NCI-H2196 treated with DMSO at 0.1 percent for 48 hours (cell line): ENCODE measurements around the gene FCN2.

ENCODE experiments used
- DNase-seq: peaks from one replicate; lab custom pipeline; 2025; ENCODE audit not compliant: unreplicated experiment; lab: John Stamatoyannopoulos, UW

Gene FCN2

DNA sequence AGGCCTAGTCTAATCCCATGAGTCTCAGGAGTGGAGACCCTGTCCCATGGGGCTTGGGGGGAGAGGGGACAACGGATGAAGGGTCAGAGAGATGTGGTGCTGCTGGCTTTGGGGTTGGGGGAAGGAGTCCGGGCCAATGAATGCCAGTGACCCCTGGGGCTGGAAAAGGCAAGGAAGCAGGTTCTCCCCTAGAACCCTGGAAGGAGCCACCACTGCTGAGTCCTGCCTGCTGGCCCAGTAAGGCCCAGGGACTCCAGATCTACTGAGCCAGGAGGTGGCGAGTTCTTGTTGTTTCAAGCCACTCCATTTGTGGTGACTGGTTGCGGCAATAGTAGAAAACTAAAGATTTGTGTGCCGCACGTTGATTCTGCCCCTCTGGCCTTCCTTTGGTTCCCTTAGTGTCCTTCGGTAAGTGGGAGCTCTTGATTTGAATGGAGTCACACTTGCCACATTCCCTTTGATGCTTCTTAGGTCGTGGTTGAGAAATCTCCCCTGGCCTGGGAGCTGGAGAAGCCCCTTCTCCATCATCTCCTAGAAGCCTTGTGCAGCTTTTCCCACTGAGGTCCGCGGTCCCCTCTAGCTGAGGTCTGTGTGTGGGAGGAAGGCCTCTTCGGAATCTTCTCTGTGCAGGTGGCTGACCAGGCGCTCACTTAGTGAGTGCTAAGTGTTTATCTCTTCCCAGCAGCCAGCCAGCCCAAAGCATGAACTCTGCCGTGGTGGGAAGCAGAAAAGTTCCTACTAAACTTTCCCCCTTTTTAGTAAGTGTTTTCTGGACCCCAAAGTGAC is 28.1 kb downstream of the FCN2 start:
- DNase-seq, result no peak

DNA sequence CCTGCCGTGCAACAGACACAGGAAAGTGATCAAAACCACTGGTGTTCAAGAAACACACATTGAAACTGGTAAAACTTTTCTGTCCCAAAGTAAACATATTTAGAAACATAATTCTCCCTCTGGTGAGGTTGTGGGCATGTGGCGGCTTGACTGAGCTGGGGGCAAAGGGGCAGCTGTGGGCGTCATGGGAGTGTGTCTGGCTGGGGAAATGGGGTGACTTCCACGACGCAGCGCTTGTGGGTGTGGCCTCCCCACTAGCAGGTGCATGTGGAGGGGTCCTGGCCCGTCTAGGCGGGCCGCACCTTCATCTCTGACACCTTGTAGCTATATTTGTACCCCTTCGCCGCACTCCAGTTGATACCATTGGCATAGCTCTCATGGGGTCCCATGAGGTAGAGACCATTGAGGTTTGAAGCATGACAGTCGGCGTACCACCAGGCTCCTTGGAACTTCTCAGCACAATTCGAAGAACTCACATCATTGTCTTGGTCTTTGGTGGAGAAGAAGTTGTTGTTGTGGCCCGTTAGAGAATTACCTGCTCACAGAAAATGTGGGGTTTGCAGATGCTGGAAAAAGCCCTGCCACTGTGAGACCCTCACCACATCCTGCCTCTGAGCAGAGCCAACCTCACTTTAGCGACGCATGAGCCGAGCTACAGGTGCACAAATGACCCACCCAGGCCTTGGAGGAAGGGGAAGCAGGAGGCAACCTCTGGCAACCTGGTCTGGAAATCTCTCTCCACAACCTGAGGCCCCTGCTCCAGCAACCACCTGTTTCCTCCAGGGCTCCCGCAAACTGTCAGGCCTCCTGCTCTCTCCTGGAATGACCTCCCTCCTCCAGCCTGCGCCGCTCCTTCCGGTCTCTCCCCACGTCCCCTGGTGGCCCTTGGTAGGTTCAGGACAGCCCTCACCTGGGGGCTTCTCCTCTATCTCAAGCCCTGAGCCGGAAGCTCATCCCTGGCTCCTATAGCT is 29.2 kb downstream of the FCN2 start:
- no peak for DNase-seq

DNA sequence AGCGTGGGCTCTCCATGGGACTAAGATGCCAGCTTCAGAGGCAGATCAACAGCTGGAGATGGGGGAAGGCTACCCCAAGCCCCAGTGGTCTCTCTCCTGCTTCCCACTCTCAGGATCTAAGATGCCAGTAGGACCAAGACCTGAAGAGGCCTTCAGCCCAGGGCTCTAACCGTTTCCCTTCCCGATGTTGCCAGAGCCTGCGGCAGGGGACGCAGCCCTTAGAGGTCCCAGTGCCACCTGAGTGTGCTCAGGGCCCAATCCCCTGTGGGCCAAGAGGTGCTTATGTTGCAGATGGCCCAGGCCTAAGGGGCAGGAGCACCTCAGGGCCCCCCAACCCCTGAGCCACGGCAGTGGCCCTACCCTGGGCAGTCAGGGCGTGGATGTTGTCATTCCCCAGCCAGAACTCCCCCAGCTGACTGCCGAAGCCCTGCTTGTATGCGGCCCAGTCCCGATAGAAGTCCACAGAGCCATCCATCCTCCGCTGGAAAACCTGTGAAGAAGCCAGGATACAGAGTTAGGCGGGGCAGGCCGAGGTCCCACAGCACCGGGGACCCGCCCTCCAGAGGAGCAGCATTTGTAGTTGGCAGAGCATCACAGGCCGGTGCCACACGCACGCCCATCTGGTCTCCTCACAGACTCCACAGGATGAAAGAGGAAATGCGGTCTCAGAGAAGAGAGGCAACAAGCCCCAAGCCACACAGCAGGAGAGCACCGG is 31.7 kb downstream of the FCN2 start:
- no peak for DNase-seq

DNA sequence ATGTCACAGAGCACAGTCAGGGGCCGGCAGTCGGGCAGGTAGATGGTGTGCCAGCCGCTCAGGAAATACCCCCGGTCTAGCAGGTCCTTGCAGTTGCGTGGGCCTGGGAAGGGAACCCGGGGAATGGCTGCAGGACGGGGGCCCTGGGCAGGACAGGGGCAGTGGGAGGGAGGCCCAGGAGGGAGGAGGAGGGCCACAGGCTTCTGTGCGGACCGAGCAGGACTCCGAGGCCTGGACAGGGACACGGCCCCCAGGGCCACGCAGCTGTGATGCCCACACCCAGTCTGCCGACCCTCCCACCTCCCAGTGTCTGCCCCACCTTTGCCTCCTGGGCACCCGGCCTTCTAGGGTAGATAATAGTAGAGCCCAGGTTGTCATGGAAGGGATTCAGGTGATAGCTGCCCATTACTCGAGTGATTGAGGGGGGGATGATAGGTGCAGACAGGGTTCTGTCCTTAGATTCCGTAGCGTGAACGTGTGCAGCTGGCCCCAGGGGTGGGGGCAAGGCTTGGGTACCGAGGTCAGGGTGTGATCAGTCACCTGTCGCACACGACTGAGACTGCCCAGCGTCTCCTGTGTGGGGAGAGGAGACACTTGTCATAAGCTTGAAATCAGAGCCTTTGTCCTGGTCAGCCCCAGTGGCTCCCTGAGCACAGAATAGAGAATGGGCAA is 32.6 kb downstream of the FCN2 start:
- DNase-seq, result no peak

DNA sequence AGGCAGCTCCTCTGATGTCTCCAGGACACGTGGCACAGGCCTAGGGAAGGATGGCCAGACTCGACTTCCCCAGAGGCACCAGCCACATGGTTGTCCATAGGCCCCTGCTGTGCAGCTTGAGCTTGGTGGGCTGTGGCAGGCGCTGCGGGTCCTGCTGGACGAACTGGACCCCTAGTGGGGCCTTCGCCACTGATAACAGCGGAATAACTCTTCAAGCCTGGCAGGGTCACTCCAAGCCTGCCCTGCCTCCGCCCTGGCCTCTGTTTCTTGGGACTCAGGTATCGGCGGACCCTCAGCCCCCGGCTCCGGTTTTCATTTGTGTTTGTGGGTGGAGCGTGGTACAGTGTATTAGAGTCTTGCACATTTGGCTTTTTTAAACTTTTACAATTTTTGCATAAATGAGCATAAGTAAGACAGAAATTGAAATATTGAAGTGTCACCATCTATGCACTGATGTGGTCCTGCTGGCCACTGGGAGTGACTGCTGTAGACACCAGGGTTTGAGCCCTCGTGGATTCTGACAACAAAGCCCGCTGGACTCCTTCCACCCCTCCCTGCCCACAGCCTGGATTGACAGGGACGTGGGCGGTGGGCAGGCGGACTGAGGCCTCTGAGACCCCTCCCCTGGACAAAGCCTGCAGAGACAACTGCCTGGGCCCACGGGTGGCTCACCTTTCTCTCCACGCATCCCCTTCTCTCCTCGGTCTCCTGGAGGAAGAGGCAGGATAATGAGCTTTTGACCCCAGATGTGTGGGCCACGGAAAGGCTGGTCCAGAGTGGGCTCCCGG is 33.3 kb downstream of the FCN2 start:
- DNase-seq, result no peak

DNA sequence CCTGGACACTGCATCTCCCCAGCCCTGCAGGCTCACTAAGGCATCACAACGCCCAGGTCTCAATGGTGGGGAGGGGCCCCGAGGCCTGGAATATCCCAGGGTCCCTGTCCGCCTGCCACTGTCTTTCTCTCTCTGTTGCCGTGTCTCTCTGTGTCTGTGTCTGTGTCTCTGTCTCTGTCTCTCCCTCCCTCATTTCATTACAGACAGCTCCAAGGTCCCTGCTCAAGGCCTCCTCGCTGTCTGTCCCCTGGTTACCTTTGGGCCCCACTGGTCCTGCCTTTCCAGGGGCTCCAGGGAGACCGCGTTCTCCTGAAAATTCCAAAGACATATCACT is 33.9 kb downstream of the FCN2 start:
- no peak for DNase-seq

DNA sequence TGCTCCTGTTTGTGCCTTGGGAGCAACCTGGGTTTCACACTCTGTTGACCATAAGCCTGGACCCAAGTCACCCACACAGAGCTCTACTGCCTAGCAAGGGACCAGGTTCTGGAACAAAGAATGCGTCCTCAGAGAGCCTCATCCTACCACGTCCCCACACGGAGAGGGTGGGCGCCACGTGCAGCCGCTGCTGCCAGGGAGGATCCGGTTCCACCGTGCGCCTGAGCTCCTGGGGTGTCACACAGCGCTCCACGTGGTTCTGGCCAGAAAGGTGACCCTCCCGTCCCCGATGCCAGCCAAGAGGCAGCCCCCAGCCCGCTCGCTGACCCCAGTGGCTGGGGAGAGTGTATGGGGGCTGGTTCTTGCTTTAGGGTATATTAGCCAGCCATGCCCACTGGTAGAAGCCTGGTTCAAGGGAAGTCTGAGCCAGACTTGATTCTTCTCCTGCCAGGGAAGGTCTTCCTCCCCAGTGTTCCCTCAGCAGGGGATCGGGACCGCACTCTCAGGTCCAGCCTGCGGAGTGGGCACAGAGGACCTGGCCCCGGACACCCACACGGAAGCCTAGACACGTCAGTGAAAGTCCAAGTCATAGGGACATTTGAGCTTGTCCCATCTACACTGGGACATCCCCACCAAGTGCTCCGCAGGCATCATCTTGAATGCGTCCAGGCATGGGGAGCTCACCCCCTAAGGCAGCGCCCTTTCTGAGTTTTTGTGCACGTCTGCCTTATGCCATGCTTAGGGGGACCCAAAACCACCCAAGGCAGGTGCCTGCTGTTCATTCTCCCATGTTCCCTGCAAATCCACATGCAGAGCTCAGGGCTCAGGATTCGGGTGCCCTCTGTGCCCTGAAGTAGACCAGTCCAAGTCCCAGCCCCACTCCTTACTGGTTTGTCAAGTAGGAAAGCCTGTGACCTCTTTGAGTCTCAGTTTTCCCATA is 34.7 kb downstream of the FCN2 start:
- DNase-seq, result no peak

DNA sequence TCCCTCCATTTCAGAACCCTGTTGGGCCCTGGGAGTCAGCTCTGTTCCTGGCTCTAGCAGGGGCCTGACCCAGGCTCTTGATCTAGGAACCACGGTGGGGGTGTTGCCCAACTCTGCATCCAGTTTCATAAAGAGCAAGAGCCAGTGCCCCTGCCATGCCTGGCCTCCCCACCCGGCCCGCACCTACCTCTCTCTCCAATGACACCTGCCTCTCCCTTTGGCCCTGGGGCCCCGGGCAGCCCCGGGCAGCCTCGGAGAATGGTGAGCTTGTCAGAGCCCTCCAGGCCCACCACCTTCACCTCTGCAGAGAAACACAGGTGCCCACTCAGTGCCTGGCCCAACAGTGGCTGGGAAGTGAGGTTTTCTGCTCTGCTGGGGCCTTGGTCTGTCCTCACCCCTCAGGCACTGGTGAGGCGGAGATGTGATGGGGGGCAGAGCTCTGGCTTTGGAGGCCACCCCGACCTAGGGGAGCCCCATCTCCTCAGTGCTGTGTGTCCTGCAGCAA is 35.6 kb downstream of the FCN2 start:
- no peak for DNase-seq

DNA sequence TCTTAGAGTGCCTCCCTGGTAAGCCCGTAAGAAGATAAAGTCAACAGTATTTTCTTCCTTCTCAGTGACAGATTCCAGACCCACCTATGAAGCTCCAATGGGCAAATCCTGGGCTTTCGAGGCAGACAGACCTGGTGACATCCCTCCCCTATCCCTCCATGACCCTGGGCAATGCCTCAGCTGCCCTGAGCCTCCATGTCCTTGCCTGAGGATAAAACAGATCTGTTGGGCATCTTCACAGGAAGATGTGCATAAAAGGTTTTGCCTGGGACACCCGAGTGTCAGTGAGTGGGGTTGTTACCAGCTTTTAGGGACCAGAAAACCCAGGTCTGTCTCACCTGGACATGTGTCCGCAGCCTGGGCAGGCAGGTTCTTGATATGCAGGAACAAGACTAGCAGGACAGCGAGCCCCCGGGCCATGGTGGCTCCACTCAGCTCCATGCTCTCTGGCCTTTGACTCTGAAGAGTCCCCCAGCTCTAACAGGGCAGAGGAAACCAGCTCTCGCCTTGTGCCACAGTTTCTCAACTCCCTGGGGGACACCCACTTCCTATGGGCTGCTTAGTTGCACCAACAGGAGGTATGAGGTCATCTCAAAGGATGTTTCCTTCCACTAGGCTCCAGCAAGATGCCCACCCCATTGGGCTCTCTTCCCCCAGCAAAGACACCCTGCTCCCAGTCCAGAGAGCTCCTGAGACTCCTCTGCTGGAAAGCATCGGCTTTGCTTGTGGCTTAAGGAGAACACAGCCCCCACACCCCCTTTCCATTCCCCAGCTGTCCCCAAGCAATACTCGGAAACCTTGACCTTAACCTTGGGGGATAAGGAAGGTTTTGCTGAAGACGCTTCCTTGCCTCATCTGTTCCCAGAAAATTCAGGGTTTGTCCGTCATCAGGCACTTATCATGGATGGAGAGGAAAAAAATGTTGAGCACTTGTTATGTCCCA is 37.1 kb downstream of the FCN2 start, which contains the start of gene FCN1:
Gene FCN1, minus strand, starts transcription at position 482 of the 943 bp plus-strand sequence. Its CDS starts 41 bp downstream, at position 441.
- DNase-seq, result no peak

DNA sequence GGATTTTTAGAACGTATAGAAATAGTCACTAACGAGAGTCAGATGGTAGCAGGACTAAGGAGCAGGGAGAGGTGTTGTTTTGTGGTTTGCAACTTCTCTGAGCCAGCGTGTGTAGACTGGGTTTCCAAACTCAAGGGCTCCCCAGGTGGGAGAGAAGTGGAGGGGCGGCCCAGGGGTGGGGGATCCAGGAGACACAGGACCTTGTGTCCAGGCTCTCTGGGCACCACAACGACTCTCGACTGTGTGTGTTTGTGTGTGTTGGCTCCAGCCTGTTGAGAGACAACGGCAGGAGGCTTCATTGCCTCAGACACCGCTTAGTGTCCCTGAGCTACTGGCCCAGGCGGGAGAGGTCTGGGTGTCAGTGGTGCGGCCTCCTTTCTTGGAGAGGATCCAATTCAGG is 38.0 kb downstream of the FCN2 start:
- no peak for DNase-seq

DNA sequence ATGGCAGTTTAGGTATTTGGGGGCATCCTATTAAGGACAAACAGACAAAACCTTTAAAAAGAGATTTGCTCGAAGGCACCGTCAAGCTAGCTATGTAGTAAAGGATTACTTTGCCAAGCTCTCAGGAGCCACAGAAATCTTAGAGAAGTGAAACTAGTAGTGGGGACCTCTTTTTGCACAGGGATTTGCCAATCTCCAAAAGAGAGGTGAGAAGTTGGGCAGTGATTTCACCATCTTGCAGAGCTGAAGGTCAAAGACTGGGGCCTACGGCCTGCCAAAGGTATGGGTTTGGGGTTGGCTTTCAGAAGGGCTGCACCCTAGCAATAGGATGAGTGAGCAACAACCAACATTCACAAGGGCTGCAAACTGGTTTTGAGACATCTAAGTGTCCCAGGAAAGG is 38.7 kb downstream of the FCN2 start:
- DNase-seq, result no peak

DNA sequence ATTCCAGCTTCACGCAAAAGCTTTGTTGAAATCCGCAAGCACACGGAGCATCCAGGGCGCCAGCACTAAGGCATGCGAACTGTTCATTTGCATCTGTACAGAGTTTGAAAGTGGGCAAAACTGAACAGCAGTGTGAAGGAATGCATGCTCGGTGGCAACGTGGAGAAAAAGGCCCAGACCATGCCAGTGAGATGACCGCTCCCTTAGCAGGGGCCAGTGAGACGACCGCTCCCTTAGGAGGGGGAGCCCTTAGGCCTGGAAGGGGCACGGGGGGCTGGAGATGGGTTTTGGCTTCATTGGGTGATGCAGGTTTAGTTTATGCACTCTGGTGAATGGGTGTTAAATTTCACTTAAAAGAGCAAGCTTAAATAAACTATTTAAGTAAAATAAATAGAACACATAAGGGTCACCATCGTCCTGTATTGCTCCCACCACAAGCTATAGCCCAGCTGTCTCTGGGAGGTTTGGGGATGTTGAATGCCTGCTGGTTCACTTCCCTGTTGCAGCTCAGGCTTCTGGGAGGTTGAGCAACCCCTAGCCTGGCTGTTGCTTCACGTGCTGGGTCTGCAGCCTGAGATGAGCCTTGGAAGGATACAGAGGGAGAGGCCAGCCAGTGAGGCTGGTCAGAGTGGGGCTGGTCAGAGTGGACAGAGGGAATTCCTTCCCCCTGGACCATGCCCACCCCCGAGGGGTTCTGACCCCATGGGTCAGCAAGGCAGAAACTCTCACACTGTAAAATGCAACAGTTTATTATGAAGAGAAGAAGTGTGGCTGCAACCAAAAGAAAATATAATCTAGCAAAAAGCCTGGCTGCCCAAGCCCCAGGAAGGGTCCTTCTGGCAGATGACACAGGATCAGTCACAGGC is 41.7 kb downstream of the FCN2 start:
- DNase-seq, result no peak

DNA sequence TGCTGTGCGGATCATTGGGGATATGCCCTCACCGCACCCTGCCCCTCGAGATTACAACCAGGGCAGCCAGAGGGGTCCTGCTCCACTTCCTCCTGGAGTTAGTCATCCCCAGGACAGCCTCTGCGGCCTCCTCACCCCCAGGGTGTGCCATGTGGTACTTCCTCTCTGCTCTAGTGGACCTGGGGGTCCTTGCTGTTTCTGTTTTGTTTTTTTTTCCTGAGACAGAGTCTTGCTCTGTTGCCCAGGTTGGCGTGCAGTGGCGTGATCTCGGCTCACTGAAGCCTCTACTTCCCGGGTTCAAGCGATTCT is 42.3 kb downstream of the FCN2 start:
- no peak for DNase-seq

DNA sequence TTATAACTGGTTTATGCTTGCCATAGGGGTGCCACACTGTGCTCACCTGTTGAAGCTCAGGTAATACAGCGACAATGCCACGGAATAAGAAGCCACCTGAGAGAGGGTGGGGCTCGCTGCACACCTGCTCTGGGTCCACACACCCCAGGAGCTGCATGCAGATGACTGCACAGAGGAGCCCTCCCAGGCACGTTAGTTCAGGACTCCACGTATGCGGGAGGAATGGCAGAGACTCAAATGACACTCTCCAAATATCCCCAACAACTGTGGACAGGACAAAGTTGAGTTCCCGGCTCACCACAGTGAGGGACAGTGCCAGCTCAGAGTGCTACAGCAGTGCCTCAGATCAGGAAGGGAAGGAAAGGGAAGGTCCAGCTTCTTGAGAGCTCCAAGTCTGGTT is 42.9 kb downstream of the FCN2 start:
- DNase-seq, result no peak

DNA sequence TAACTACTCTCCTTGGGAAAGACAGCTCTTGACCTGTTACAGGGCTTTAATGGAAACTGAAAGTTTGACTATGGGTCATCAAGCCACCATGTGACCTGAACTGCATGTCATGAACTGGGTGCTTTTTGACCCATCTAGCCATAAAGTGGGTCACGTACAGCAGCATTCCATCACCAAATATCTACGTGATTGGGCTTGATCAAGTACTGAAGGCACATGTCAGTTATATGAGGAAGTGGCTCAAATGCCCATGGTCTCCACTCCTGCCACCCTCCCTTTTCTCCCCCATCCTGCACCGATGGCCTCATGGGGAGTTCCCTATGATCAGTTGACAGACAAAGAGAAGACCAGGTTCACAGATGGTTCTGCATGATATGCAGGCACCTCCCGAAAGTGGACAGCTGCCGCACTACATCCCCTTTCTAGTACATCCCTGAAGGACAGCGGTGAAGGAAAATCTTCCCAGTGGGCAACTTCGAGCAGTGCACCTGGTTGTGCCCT is 44.5 kb downstream of the FCN2 start:
- DNase-seq, result no peak

DNA sequence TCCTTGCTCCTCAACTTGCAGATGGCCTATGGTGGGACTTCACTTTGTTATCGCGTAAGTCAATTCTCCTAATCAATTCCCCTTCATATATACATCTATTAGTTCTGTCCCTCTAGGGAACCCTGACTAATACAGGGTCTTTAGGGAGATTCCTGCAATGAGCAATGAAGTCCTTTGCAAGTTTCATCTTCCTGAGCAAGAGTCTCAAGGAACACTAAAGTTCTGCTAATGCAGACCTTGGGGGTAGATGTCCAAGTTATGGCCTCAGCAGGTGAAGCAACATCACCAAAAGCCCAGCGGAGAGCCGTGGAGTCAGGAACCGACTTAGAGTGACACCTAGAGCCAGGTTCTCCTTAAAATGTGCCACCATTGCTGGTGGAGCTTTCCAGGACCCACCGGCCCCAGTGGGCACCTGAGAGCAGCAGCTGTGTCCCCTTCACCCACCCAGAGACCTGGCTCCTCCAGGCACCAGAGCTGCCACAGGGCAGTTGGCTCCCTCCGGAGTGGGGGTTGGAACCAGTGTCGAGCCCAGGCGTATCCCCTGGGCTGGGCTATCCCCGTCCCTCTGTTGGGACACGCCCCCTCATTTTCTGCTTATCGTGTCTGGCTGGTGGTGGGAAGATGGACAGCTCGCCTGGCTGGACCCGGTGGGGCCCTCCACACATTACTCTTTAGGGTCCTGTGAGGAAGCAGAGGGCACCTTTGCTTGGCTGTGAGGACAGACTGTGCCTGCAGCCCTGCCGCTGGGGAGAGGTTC is 48.0 kb downstream of the FCN2 start:
- no peak for DNase-seq
